T1000 (cell line): ENCODE data around the gene THSD7A.

Experiments used
- DNase-seq: peaks from one replicate; lab custom pipeline; 2025; ENCODE audit warnings: mixed read lengths; lab: John Stamatoyannopoulos, UW

THSD7A gene

GRCh38 chr7:11750191-11750590 is 81.8 kb downstream of the THSD7A start:
- no peak for DNase-seq

GRCh38 chr7:11749629-11750028 is 82.4 kb downstream of the THSD7A start:
- no peak for DNase-seq

GRCh38 chr7:11748884-11749283 is 83.1 kb downstream of the THSD7A start:
- DNase-seq: no peak

- no peak for DNase-seq
Measured at GRCh38 chr7:11747715-11748485, 84.1 kb downstream of the THSD7A start.

- DNase-seq: no peak
Measured at GRCh38 chr7:11746591-11746990, 85.4 kb downstream of the THSD7A start.

GRCh38 chr7:11743548-11743947 is 88.5 kb downstream of the THSD7A start:
- DNase-seq: no peak

- no peak for DNase-seq
Measured at GRCh38 chr7:11743016-11743415, 89.0 kb downstream of the THSD7A start.

- no peak for DNase-seq
Measured at GRCh38 chr7:11742496-11742895, 89.5 kb downstream of the THSD7A start.

- no peak for DNase-seq
Measured at GRCh38 chr7:11737723-11738122, 94.3 kb downstream of the THSD7A start.

- no peak for DNase-seq
Measured at GRCh38 chr7:11732207-11732606, 99.8 kb downstream of the THSD7A start.

GRCh38 chr7:11730725-11731124 is 101.3 kb downstream of the THSD7A start:
- no peak for DNase-seq

GRCh38 chr7:11727864-11728263 is 104.1 kb downstream of the THSD7A start:
- DNase-seq: no peak

GRCh38 chr7:11726794-11727155 is 105.2 kb downstream of the THSD7A start:
- no peak for DNase-seq

- no peak for DNase-seq
Measured at GRCh38 chr7:11726001-11726793, 105.8 kb downstream of the THSD7A start.

GRCh38 chr7:11716185-11716584 is 115.8 kb downstream of the THSD7A start:
- DNase-seq: peak; percentile 31

- no peak for DNase-seq
Measured at GRCh38 chr7:11714676-11715075, 117.3 kb downstream of the THSD7A start.

- DNase-seq: no peak
Measured at GRCh38 chr7:11714205-11714604, 117.8 kb downstream of the THSD7A start.

GRCh38 chr7:11713352-11713751 is 118.6 kb downstream of the THSD7A start:
- DNase-seq: no peak

GRCh38 chr7:11710377-11710776 is 121.6 kb downstream of the THSD7A start:
- no peak for DNase-seq

- no peak for DNase-seq
Measured at GRCh38 chr7:11709196-11709595, 122.8 kb downstream of the THSD7A start.

GRCh38 chr7:11707606-11708193 is 124.3 kb downstream of the THSD7A start:
- DNase-seq: no peak

- DNase-seq: no peak
Measured at GRCh38 chr7:11706666-11707605, 125.1 kb downstream of the THSD7A start.
